IPS DF 6.9 (cell line): ENCODE results near the gene EBLN2.

Source experiments
- DNase-seq: peaks from one replicate; pipeline ENCODE4 v3.0.0-alpha.2; 2013; ENCODE audit warnings: low read depth, low spot score
- H3K27ac ChIP-seq: one replicate; pipeline ENCODE4 v1.5.1; 2013; ENCODE audit warnings: low read length, control low read depth
- H3K27me3 ChIP-seq: 2 replicates; pipeline ENCODE4 v1.6.1; 2013; ENCODE audit warnings: mild to moderate bottlenecking, low read length; ENCODE audit not compliant: control insufficient read depth, insufficient read depth
- H3K36me3 ChIP-seq: 2 replicates; pipeline ENCODE4 v1.6.1; 2013; ENCODE audit warnings: low read length; ENCODE audit not compliant: control insufficient read depth, insufficient read depth
- H3K4me1 ChIP-seq: 2 replicates; pipeline ENCODE4 v1.6.1; 2013; ENCODE audit warnings: low read length; ENCODE audit not compliant: control insufficient read depth, insufficient read depth
- H3K4me3 ChIP-seq: 2 replicates; pipeline ENCODE4 v1.5.1; 2013; ENCODE audit warnings: mild to moderate bottlenecking, low read length
- H3K9me3 ChIP-seq: 2 replicates; pipeline ENCODE4 v1.6.1; 2013; ENCODE audit warnings: low read length, inconsistent platforms; ENCODE audit not compliant: control insufficient read depth, insufficient read depth
- WGBS: extraction: QIAGEN DNeasy Blood & Tissue Kit; methylation state at CpG from one replicate; pipeline ENCODE4 v1.1.7; 2013; ENCODE audit warnings: mixed read lengths, missing lambda C conversion rate; ENCODE audit not compliant: insufficient read length, insufficient coverage; 5-methylcytosine and 5-hydroxymethylcytosine counted together

Gene EBLN2

DNA sequence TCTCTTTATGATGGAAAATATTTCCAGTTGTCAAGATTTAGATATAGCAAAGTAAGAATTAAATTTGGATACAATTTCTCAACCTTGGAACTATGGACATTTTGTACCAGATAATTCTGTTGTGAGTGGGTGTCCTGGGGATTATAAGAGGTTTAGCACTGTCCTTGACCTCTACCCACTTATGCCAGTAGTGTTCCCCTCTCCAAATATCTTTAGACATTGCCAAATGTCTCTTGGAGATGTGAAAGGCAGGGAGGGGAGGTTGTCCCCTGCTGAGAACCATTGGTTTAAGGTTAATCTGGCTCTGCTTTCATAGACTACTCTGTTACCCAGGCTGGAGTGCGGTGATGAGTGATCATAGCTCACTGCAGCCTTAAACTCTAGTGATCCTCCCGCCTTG lies at the start of gene EBLN2:
Gene EBLN2 (plus strand): TSS at position 244 of the 400 bp plus-strand sequence. CDS start 423 bp downstream, outside the sequence.
- no peaks in the 10 kb centered on the region for H3K27me3 ChIP-seq
- no peaks in the 10 kb centered on the region for H3K9me3 ChIP-seq
- no peak for DNase-seq
- peaks cover 12% of the 10 kb centered on the region; the same call in 1 of the 2 replicates for H3K36me3 ChIP-seq
- H3K4me3 ChIP-seq, result no peak within 1 kb of the TSS
- no CpG with 5 or more reads among the region's 2 CpGs for WGBS
- no peaks in the 10 kb centered on the region for H3K4me1 ChIP-seq
- no peak within 1 kb of the TSS for H3K27ac ChIP-seq

DNA sequence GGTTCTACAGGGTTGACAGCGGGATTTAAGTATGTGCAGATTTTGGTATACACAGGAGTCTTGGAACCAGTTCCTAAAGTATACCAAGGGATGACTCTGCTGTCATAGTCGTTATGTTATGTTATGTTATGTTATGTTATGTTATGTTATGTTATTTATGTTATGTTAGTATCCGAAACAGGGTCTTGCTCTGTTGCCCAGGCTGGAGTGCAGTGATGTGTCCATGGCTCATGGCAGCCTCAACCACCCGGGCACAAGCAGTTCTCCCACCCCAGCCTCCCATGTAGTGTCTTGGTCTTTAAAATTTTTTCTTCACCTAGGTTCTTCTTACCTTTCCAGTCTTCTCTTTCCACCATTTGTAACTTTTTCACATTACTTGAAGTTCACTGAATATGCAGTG lies 43.2 kb upstream of the EBLN2 start:
- H3K4me3 ChIP-seq, result no peak overlapping the region
- WGBS, result no CpG with 5 or more reads among the region's 4 CpGs
- no peaks in the 10 kb centered on the region for H3K4me1 ChIP-seq
- H3K36me3 ChIP-seq, result no peaks in the 10 kb centered on the region
- no peaks in the 10 kb centered on the region for H3K9me3 ChIP-seq
- H3K27ac ChIP-seq, result no peak overlapping the region
- DNase-seq, result no peak
- H3K27me3 ChIP-seq, result no peaks in the 10 kb centered on the region

DNA sequence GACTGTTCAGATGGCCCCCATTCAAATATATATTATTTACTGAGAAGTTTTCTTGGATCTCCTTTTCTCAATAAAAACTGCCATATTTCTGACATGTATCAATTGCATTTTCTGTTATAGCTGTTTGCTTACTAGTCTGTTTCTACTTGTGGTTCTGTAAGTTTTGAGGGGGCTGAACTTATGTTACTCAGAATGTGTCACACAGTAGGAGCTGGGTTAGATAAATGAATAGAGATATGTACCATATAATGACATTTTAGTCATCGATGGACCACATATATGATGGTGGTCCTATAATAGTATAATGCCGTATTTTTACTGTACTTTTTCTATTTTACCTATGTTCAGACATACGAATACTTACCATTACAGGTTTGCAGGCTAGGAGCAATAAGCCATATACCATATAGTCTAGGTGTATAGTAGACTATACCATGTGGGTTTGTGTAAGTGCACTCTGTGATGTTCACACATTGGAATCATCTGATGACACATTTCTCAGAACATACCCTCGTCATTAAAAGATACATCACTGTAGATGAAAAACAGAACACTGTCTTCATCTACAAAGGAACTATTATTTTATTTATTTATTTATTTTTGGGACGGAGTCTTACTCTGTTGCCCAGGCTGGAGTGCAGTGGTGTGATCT lies 42.5 kb upstream of the EBLN2 start:
- Histone ChIP-seq H3K27me3 (no peaks in the 10 kb centered on the region), H3K27ac (no peak overlapping the region), H3K9me3 (no peaks in the 10 kb centered on the region), H3K4me1 (no peaks in the 10 kb centered on the region), H3K36me3 (no peaks in the 10 kb centered on the region), H3K4me3 (no peak overlapping the region)
- no CpG with 5 or more reads among the region's 5 CpGs for WGBS
- DNase-seq, result no peak

DNA sequence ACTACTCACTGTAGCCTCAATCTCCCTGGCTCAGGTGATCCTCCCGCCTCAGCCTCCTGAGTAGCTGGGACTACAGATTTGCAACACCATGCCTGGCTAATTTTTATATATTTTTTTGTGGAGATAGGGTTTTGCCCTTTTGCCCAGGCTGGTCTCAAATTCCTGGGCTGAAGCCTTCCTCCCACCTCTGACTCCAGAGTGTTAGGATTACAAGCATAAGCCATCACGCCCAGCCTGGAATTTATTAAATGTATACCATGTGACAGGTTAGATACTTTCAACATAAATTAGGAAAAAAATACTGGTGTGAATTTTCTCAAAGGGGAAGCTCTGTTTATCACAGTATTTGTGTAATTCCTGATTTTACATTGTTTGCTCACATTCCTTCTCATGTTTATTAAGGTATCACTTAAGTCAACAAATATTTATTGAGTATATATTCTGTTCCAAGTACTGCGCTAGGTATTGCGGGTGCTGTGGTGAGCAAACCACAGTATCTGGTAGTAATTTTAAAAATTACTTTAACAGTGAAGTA lies 40.1 kb upstream of the EBLN2 start:
- no CpG with 5 or more reads among the region's 4 CpGs for WGBS

DNA sequence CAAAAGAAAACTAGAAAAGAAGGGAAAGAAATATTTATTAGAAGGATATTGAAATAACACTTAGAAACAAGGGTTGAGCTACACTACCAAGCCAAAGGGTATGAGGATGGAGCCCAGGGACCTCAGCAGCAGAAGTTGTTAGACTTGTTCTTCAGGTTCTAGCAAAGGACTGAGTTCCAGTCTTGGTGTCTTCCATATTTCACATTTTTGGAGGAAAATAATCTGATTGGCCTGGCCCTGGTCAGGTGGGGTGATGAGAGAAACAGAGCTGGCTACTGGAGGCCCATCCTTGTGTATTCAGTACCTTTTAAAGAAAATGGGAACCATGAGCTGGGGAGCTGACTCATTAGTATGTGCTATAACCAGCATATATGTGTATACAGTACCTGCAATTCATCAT lies 36.6 kb upstream of the EBLN2 start:
- Histone ChIP-seq H3K27me3 (no peaks in the 10 kb centered on the region), H3K9me3 (no peaks in the 10 kb centered on the region), H3K4me3 (no peak overlapping the region), H3K36me3 (no peaks in the 10 kb centered on the region), H3K4me1 (no peaks in the 10 kb centered on the region), H3K27ac (no peak overlapping the region)
- no peak for DNase-seq

More for the DNA sequence above, 40.1 kb upstream of the EBLN2 start:
- H3K9me3 ChIP-seq, result no peaks in the 10 kb centered on the region
- H3K4me3 ChIP-seq, result no peak overlapping the region
- H3K27ac ChIP-seq, result no peak overlapping the region
- H3K27me3 ChIP-seq, result no peaks in the 10 kb centered on the region
- no peak for DNase-seq
- no peaks in the 10 kb centered on the region for H3K4me1 ChIP-seq
- no peaks in the 10 kb centered on the region for H3K36me3 ChIP-seq

GRCh38 chr3:73026111-73026759 lies 35.2 kb upstream of the EBLN2 start:
- Histone ChIP-seq H3K4me3 (no peak overlapping the region), H3K36me3 (no peaks in the 10 kb centered on the region), H3K27ac (no peak overlapping the region), H3K27me3 (no peaks in the 10 kb centered on the region), H3K4me1 (no peaks in the 10 kb centered on the region), H3K9me3 (no peaks in the 10 kb centered on the region)
- WGBS, result no CpG with 5 or more reads among the region's 6 CpGs
- no peak for DNase-seq

DNA sequence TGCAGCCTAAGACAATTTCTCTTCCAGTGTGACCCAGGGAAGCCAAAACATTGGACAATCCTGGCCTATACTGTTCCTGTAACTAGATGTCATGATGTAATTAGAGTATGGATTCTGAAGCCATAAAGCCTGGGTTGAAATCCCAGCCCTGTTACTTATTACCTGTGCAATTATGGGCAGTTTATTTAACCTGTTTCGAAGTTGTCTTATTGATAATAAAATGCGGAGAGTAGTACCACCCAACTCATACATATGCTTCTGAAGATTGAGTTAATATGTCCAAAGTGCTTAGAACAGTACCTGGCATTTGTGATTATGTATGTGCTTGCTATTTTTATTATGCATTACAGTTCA lies 34.7 kb upstream of the EBLN2 start:
- no peak overlapping the region for H3K27ac ChIP-seq
- DNase-seq, result no peak
- H3K27me3 ChIP-seq, result no peaks in the 10 kb centered on the region
- H3K4me1 ChIP-seq, result no peaks in the 10 kb centered on the region
- H3K36me3 ChIP-seq, result no peaks in the 10 kb centered on the region
- no peaks in the 10 kb centered on the region for H3K9me3 ChIP-seq
- no peak overlapping the region for H3K4me3 ChIP-seq
- no CpG with 5 or more reads among the region's 2 CpGs for WGBS

DNA sequence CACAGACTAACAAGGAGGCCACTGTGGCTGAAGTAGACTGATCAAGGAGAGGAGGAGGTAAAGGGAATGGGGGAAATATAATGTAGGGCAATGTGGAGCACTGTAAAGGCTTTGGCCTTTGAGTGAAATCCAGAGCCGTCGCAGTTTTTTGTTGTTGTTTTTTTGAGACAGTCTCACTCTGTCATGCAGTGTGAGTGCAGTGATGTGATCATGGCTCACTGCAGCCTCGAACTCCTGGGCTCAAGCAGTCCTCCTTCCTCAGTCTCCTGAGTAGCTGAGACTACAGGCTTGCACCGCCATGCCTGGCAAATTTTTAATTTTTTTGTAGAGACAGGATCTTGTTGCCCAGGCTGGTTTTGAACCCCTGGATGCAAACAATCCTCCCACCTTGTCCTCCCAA lies 32.7 kb upstream of the EBLN2 start:
- Histone ChIP-seq H3K4me3 (no peak overlapping the region), H3K36me3 (no peaks in the 10 kb centered on the region), H3K4me1 (no peaks in the 10 kb centered on the region), H3K9me3 (no peaks in the 10 kb centered on the region), H3K27ac (no peak overlapping the region), H3K27me3 (no peaks in the 10 kb centered on the region)
- no peak for DNase-seq
- no CpG with 5 or more reads among the region's 4 CpGs for WGBS

- H3K27me3 ChIP-seq, result no peaks in the 10 kb centered on the region
- WGBS, result no CpG with 5 or more reads among the region's 1 CpG
- no peaks in the 10 kb centered on the region for H3K4me1 ChIP-seq
- no peak overlapping the region for H3K27ac ChIP-seq
- no peaks in the 10 kb centered on the region for H3K36me3 ChIP-seq
- DNase-seq, result no peak
- no peaks in the 10 kb centered on the region for H3K9me3 ChIP-seq
- no peak overlapping the region for H3K4me3 ChIP-seq
Measured at GRCh38 chr3:73029321-73029796, 32.1 kb upstream of the EBLN2 start.

DNA sequence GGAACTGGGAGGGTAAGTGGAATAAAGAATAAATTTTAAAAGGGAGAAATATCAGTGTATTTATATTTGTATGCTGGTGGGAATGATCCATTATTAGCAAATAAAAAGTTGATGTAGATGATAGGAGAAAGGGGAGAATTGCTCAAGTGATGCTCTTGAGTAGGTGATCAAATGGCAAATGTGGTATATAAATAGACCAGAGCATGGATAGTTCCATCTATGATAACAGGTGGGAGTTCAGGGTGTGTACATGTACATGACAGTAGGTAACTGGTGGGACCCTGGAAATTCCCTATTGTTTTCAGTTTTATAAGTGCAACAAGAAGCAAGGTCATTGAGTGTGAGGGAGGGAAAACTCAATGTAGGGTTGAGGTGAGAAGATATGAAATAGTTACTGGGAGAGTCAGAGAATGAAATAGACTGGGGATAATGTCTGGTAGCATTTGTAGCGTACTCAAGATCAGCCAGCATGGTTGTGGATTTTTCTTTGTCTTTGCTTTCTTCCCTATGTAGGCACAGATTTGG lies 31.3 kb upstream of the EBLN2 start:
- no peaks in the 10 kb centered on the region for H3K9me3 ChIP-seq
- no CpG with 5 or more reads among the region's 1 CpG for WGBS
- H3K27ac ChIP-seq, result no peak overlapping the region
- no peaks in the 10 kb centered on the region for H3K27me3 ChIP-seq
- no peaks in the 10 kb centered on the region for H3K36me3 ChIP-seq
- no peak for DNase-seq
- H3K4me3 ChIP-seq, result no peak overlapping the region
- no peaks in the 10 kb centered on the region for H3K4me1 ChIP-seq
